Tibial artery (tissue), 4 donors: Measurements from ENCODE around the gene ARID2.
A peak's percentile ranks its signal among the peaks of the same experiment; 100 is the strongest.

Source experiments
- DNase-seq, 2 donors: peaks; one replicate each; pipeline ENCODE4 v3.0.0-alpha.2; 2019
- H3K27ac ChIP-seq, 2 donors: fragments of 200-600 bp; sonication (generic) in 1 of 2; 1 replicate in 1 of 2; 2 replicates in 1 of 2; pipeline ENCODE4 v1.5.1; 2018 to 2019; ENCODE audit warnings: mild to moderate bottlenecking in 1 of 2
- H3K27me3 ChIP-seq, 2 donors: fragments of 200-600 bp; sonication (generic) in 1 of 2; one replicate each; pipeline versions ENCODE4 v1.5.1 to v1.6.0; 2016 to 2019
- H3K36me3 ChIP-seq, 3 donors: fragments of 200-600 bp; sonication (generic) in 2 of 3; one replicate each; pipeline ENCODE4 v1.5.1; 2016 to 2019; ENCODE audit warnings: mild to moderate bottlenecking in 2 of 3
- H3K4me1 ChIP-seq, 4 donors: fragments of 200-600 bp; sonication (generic) in 2 of 4; 1 replicate in 3 of 4; 2 replicates in 1 of 4; pipeline ENCODE4 v1.5.1; 2016 to 2019
- H3K4me3 ChIP-seq, 2 donors: fragments of 200-600 bp; sonication (generic) in 1 of 2; 1 replicate in 1 of 2; 2 replicates in 1 of 2; pipeline ENCODE4 v1.5.1; 2018 to 2019; ENCODE audit warnings: mild to moderate bottlenecking in 2 of 2
- H3K9me3 ChIP-seq, 3 donors: fragments of 200-600 bp; sonication (generic) in 1 of 3; one replicate each; pipeline ENCODE4 v1.5.1; 2016 to 2019
- CTCF ChIP-seq, 2 experiments: fragments of 200-600 bp in 1 of 2; fragments of 450-650 bp in 1 of 2; IDR thresholded peaks; one replicate each; pipeline ENCODE4 v1.5.1; 2017 to 2019; ENCODE audit warnings: antibody characterized with exemption in 2 of 2, mild to moderate bottlenecking in 1 of 2, moderate library complexity in 1 of 2
- intact Hi-C: fragments of 100-400 bp; cut with DNase I; formaldehyde crosslinking; loops from one replicate; pipeline ENCODE4 v1.15.0; 2023; ENCODE audit warnings: low total_unique reads

The ARID2 gene

GRCh38 chr12:45728630-45729232, 775 bp upstream of the ARID2 start:
- H3K4me1 ChIP-seq: peaks cover 0 to 44% (median 20%) of the 10 kb centered on the region in 4 donors
- intact Hi-C loops: loop anchor here (2.0 to 10.0 kb wide), 2 partner anchors 184 to 262 kb away; partner anchors contain the start of gene SCAF11
- H3K9me3 ChIP-seq: no peaks in the 10 kb centered on the region
- H3K4me3 ChIP-seq: peak overlapping the region; percentile 94 to 95
- H3K27ac ChIP-seq: peak overlapping the region; percentile 100
- DNase-seq: peak; percentile 95 to 98
- H3K36me3 ChIP-seq: no peaks in the 10 kb centered on the region
- TF ChIP-seq CTCF (IDR thresholded peaks at IDR 0.05): peak; percentile 96 to 97
- H3K27me3 ChIP-seq: no peaks in the 10 kb centered on the region

GRCh38 chr12:45730084-45730347, 510 bp downstream of the ARID2 start:
- H3K36me3 ChIP-seq: no peaks in the 10 kb centered on the region
- peak overlapping the region; percentile 94 to 95 for H3K4me3 ChIP-seq
- TF ChIP-seq CTCF (IDR thresholded peaks at IDR 0.05): no peak
- intact Hi-C loops: no loop called here
- H3K9me3 ChIP-seq: no peaks in the 10 kb centered on the region
- DNase-seq: no peak
- peaks cover 0 to 44% (median 16%) of the 10 kb centered on the region in 4 donors for H3K4me1 ChIP-seq
- H3K27ac ChIP-seq: peak overlapping the region; percentile 100
- H3K27me3 ChIP-seq: no peaks in the 10 kb centered on the region

GRCh38 chr12:45730348-45731189, 1.1 kb downstream of the ARID2 start:
- peak; percentile 34 to 69 for DNase-seq
- Histone ChIP-seq H3K36me3 (no peaks in the 10 kb centered on the region), H3K9me3 (no peaks in the 10 kb centered on the region), H3K27me3 (no peaks in the 10 kb centered on the region), H3K4me1 (peaks cover 0 to 44% (median 14%) of the 10 kb centered on the region in 4 donors), H3K27ac (peak overlapping the region; percentile 100), H3K4me3 (peak overlapping the region; percentile 94 to 95)
- intact Hi-C loops: no loop called here
- no peak for TF ChIP-seq CTCF (IDR thresholded peaks at IDR 0.05)

GRCh38 chr12:45731190-45731775, 1.8 kb downstream of the ARID2 start:
- intact Hi-C loops: no loop called here
- DNase-seq: no peak
- Histone ChIP-seq H3K27me3 (no peaks in the 10 kb centered on the region), H3K27ac (peak overlapping the region; percentile 100), H3K4me3 (peak overlapping the region; percentile 94 to 95), H3K4me1 (peaks cover 0 to 50% (median 14%) of the 10 kb centered on the region in 4 donors), H3K36me3 (no peaks in the 10 kb centered on the region), H3K9me3 (no peaks in the 10 kb centered on the region)
- no peak for TF ChIP-seq CTCF (IDR thresholded peaks at IDR 0.05)

GRCh38 chr12:45732250-45732649, 2.7 kb downstream of the ARID2 start:
- H3K27ac ChIP-seq: peak overlapping the region; percentile 100
- H3K4me3 ChIP-seq: peak overlapping the region; percentile 94 to 95
- DNase-seq: no peak
- H3K9me3 ChIP-seq: no peaks in the 10 kb centered on the region
- peaks cover 0 to 50% (median 14%) of the 10 kb centered on the region in 4 donors for H3K4me1 ChIP-seq
- peaks cover 0 to 3% (median 3%) of the 10 kb centered on the region in 3 donors for H3K36me3 ChIP-seq
- no peak for TF ChIP-seq CTCF (IDR thresholded peaks at IDR 0.05)
- no peaks in the 10 kb centered on the region for H3K27me3 ChIP-seq
- intact Hi-C loops: no loop called here
